ENCODE results near the gene NPC1. TPM values are rescaled to one million over a fixed set of nuclear protein-coding genes. Genes with fewer than 3 reads are reported as not detected.
A peak's percentile ranks its signal among the peaks of the same experiment; 100 is the strongest.

Gene NPC1
- total and polyA plus RNA-seq, 12 donors: 8.9 to 34.4 (median 13.3) TPM

DNA sequence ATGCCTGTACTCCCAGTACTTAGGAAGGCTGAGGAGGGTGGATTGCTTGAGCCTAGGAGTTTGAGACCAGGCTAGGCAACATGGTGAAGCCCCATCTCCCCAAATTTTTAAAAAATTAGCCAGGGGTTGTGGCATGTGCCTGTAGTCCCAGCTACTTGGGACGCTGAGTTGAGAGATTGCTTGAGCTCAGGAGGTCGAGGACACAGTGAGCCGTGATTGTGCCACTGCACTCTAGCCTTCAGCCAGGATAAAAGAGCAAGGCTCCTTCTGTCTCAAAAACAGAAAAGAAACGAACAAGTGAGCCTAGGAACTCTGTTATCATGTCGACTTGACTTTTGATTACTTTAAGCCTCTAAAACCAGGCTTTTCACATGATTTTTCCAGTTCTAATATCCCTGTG, 13.7 kb downstream of the NPC1 start:
- intact Hi-C loops (cut with DNase I): no loop called here
- Histone ChIP-seq H3K36me3 (peaks cover 0 to 77% (median 15%) of the 10 kb centered on the region in 9 donors), H3K27ac (peak overlapping the region in 4 of 10 donors; percentile 25 to 85 (median 36)), H3K4me1 (peaks cover 0 to 41% (median 30%) of the 10 kb centered on the region in 9 donors), H3K9me3 (no peaks in the 10 kb centered on the region), H3K4me3 (no peak overlapping the region), H3K27me3 (no peaks in the 10 kb centered on the region)
- TF ChIP-seq, protein P1, sequence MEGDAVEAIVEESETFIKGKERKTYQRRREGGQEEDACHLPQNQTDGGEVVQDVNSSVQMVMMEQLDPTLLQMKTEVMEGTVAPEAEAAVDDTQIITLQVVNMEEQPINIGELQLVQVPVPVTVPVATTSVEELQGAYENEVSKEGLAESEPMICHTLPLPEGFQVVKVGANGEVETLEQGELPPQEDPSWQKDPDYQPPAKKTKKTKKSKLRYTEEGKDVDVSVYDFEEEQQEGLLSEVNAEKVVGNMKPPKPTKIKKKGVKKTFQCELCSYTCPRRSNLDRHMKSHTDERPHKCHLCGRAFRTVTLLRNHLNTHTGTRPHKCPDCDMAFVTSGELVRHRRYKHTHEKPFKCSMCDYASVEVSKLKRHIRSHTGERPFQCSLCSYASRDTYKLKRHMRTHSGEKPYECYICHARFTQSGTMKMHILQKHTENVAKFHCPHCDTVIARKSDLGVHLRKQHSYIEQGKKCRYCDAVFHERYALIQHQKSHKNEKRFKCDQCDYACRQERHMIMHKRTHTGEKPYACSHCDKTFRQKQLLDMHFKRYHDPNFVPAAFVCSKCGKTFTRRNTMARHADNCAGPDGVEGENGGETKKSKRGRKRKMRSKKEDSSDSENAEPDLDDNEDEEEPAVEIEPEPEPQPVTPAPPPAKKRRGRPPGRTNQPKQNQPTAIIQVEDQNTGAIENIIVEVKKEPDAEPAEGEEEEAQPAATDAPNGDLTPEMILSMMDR (IDR thresholded peaks at IDR 0.05): no peak
- 61 to 63% methylated on average over 5 of the region's 5 CpGs for WGBS, 2 donors
- peak in 3 of 8 donors; percentile 34 to 44 (median 34) for ATAC-seq
- no peak for DNase-seq

DNA sequence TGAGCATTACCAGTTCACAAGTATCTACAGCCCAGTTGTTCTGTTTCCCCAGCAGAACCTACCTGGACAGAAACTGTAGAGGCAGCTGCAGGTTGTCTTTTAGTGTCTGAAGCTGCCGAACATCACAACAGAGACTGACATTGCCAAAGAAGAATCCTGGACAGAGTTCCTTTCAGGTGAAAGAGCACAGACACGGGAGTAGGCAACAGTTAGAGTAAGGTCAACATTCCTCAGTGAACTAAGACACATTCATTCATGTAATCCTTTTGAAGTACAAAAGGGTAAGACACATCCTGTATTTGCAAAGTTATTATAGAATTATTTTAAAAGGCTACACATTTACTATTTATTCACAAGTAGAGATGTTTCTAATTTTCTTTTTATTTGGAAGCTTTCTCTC, 14.3 kb downstream of the NPC1 start:
- Histone ChIP-seq H3K27ac (peak overlapping the region in 2 of 10 donors; percentile 29 to 42), H3K4me1 (peaks cover 0 to 41% (median 30%) of the 10 kb centered on the region in 9 donors), H3K4me3 (no peak overlapping the region), H3K36me3 (peaks cover 0 to 82% (median 17%) of the 10 kb centered on the region in 9 donors), H3K9me3 (no peaks in the 10 kb centered on the region), H3K27me3 (no peaks in the 10 kb centered on the region)
- intact Hi-C loops (cut with DNase I): no loop called here
- no peak for DNase-seq
- 50 to 62% methylated on average over 2 of the region's 2 CpGs for WGBS, 2 donors
- TF ChIP-seq, protein P1 (IDR thresholded peaks at IDR 0.05): no peak
- ATAC-seq: no peak

DNA sequence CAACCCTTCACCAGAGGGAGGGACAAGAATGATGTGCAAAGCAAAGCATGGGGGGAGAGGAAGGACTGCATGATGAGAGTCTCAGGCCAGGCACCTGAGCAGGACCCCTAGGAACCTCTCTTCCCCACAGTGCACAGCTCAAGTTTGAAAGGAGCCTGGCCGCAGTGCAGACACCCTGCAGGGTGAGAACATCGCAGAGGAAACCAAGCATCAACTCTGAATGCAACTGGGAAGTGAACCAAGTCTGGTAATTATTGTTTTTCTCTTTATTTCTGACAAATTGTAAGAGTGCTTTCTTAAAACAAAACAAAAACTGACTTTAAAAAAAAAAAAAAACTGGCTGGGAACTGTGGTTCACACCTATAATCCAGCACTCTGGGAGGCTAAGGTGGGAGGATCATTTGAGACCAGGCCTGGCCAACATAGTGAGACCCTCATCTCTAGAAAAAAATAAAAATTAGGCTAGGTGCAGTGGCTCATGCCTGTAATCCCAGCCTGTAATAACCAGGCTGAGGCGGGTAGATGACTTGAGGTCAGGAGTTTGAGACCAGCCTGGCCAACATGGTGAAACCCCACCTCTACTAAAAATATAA, 15.3 kb downstream of the NPC1 start:
- Histone ChIP-seq H3K27me3 (no peaks in the 10 kb centered on the region), H3K4me1 (peaks cover 0 to 41% (median 30%) of the 10 kb centered on the region in 9 donors), H3K36me3 (peaks cover 0 to 87% (median 25%) of the 10 kb centered on the region in 9 donors), H3K27ac (no peak overlapping the region), H3K4me3 (no peak overlapping the region), H3K9me3 (no peaks in the 10 kb centered on the region)
- WGBS, 2 donors: 83 to 99% methylated on average over 3 of the region's 3 CpGs
- intact Hi-C loops (cut with DNase I): no loop called here
- TF ChIP-seq, protein P1 (IDR thresholded peaks at IDR 0.05): no peak
- no peak for DNase-seq
- ATAC-seq: no peak

DNA sequence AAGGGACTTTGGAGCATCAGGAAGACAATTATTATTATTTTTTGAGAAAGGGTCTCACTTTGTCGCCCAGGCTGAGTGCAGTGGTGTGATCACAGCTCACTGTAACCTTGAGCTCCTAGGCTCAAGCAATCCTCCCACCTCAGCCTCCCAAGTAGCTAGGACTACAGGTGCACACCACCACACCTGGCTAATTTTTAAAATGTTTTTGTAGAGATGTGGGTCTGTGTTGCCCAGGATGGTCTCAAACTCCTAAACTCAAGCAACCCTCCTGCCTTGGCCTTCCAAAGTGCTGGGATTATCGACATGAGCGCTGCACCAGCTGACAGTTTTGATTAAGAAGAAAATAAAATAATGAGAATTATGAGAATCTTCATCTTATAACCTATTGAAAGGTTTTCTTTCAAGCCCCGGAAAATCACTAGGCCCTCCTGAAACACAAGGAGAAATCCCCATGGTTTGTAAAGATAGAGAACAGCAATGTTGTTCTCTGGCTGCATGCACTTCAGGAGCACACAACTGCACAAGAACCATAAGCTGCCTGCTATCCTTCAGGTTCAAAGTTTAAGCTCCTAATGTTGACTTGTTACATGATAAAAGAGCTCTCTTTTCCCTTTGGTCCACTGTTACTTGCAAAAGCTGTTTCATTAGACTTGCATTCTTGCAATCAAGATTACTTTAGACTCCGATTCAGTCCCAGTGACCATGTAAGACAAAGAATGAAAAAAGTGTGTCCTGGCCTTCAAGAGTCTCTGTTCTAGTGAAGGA, 16.8 kb downstream of the NPC1 start:
- no peak for DNase-seq
- TF ChIP-seq, protein P1 (IDR thresholded peaks at IDR 0.05): no peak
- WGBS, 2 donors: 97 to 98% methylated on average over 5 of the region's 5 CpGs
- intact Hi-C loops (cut with DNase I): no loop called here
- no peaks in the 10 kb centered on the region for H3K27me3 ChIP-seq
- H3K36me3 ChIP-seq: peaks cover 0 to 90% (median 29%) of the 10 kb centered on the region in 9 donors
- no peak overlapping the region for H3K27ac ChIP-seq
- H3K4me3 ChIP-seq: no peak overlapping the region
- no peaks in the 10 kb centered on the region for H3K9me3 ChIP-seq
- no peak for ATAC-seq
- peaks cover 0 to 33% (median 19%) of the 10 kb centered on the region in 9 donors for H3K4me1 ChIP-seq
